HK-2 (cell line): Measurements from ENCODE around the gene DYNC2H1.
A peak's percentile ranks its signal among the peaks of the same experiment; 100 is the strongest.

ENCODE experiments used
- DNase-seq: peaks from one replicate; pipeline ENCODE4 v3.0.0-alpha.2; 2018; ENCODE audit not compliant: unreplicated experiment

Gene DYNC2H1

DNA sequence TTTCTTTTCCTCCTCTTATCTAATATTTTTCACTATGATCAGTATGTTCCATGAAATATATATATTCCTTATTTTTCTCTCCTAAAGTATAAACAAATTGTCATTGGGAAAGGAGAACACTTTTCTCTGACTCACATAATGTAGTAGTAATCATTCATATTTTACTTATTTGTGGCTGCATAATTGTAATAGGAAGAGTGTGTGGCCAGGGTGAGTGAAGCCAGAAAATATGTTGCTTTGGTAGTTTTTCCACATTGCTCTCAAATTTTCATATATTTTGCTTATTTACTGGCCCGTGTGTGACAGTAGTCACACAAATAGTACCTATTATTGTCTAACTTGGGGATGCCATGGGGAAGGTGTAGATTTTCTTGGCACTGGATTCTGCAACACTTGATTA lies 172.1 kb downstream of the DYNC2H1 start:
- no peak for DNase-seq

GRCh38 chr11:103284260-103284659 lies 175.0 kb downstream of the DYNC2H1 start:
- no peak for DNase-seq

GRCh38 chr11:103294516-103294915 lies 185.3 kb downstream of the DYNC2H1 start:
- no peak for DNase-seq

DNA sequence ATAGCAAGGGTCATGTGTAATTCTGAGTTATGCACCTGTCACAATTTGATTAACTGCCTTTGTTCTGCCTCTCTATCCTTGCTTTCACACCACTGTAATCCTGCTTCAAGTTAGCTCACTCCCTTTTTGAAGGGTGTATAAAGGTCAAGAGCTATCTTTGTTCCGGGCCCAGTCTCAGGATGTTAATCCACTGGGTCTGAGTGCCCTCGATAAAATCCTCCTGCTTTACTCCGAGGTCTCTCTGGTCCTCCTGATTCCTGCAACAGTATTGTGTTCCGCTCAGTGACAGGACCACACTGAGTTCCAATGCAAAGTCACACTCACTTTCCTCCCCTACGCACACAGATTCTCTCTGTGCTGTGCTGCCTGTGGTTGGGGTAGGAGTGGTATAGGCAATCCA lies 186.5 kb downstream of the DYNC2H1 start:
- no peak for DNase-seq

DNA sequence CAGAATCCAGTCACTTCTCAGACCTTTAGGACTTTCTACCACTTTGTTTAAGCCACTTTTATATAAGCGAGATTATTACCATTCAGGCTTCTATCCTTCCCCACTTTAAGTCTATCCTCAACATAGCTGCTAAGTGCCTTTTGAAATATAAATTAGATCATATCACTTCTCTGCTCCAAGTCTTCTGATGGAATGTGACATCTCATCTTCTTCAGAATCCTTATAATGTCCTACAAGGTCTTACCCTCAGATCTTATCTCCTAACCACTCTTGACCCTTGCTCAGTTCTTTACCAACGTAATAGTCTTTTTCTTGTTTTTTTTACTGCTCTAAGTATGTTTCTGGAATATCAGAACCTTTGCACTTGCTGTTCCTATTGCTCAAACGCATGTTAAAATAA lies 188.7 kb downstream of the DYNC2H1 start:
- DNase-seq, result no peak

DNA sequence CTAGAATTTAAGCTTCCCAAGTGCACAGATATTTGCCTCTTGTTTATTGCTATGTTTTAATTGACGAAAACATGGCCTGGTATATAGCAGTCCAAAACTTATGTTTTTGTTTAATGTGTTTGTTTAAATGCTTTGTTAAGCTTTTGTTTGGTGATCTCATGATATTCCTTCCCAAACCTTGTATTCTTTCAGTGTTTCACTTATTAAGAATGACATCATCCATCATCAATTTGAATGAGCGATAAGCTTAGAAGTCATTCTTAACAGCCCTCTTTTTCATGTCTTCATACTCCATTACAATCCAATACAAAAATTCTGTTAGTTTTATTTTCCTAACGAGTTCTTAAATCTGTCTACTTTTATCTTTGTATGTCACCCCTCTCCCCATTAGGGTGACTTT lies 206.0 kb downstream of the DYNC2H1 start:
- no peak for DNase-seq

DNA sequence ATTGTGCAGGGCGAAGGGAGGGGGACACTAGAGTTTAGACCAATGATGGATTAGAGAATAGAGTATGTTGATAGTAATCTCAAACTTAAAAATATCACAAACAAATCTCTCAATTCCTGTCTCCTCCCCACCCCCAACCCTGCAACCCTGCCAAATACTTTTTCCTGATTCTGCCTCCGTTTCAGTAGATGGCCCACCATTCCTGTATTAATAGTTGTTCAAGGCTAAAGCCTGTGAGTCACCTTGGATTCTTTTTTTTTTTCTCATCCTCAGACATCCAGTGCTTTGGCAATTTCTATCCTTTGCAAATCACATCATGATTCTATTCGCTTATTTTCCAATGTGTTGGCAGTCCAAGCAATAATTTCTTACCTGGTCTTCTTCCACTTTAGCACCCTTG lies 207.9 kb downstream of the DYNC2H1 start:
- DNase-seq, result no peak

- DNase-seq, result no peak
Measured at GRCh38 chr11:103322821-103323220, 213.6 kb downstream of the DYNC2H1 start.

DNA sequence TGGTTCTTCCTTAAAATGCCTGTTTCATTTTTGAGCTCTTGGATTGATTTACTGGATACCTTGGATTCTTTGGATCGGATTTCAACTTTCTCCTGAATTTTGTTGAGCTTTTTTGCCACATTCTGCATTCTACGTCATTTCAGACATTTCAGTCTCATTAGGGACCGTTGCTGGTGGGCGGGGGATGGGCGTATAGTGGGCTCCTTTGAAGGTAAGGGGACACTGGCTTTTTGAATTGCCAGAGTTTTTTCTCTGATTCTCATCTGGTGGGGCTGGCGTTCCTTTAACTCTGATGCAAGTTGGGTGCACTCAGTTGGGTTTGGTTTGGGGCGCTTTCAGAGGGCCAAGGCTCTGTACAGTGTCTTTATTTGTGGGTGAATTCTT lies 216.5 kb downstream of the DYNC2H1 start:
- DNase-seq, result no peak

DNA sequence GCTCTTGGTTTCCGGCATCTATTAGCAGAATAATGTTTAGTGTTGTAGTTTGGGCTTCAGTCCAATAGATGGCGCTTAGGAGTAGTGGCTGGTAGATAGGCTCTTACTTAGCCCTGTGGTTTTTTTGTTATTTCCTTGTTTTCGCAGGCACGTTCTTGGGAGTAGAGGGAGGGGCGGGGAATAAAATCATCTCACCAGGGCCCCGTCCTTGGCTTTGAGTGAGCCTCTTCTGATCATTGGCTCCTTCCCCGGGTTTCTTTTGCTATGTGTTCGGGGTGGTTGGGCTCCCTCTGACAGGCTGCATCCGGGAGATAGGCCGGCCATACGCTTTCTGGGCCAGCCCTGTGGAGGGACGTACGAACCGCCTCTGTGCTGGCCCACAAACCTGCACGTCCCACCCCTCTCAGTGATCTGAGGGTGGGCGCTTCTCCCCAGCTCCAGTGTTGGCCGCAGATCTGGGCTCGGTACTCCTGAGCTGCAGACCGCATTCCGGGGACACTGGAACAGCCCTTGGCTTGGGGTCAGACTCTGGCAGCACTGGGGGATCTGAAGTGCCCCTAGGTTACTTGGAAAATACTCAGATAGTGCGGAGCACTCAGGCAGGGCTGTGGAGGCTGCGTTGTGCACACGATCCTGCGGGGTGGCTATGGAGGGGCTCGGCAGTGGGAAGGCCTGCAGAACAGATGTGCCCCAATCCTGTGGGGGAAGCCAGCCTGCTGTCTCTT lies 217.0 kb downstream of the DYNC2H1 start:
- DNase-seq, result peak; percentile 21

- DNase-seq, result no peak
Measured at GRCh38 chr11:103327721-103328120, 218.5 kb downstream of the DYNC2H1 start.

- no peak for DNase-seq
Measured at GRCh38 chr11:103332409-103332808, 223.2 kb downstream of the DYNC2H1 start.

DNA sequence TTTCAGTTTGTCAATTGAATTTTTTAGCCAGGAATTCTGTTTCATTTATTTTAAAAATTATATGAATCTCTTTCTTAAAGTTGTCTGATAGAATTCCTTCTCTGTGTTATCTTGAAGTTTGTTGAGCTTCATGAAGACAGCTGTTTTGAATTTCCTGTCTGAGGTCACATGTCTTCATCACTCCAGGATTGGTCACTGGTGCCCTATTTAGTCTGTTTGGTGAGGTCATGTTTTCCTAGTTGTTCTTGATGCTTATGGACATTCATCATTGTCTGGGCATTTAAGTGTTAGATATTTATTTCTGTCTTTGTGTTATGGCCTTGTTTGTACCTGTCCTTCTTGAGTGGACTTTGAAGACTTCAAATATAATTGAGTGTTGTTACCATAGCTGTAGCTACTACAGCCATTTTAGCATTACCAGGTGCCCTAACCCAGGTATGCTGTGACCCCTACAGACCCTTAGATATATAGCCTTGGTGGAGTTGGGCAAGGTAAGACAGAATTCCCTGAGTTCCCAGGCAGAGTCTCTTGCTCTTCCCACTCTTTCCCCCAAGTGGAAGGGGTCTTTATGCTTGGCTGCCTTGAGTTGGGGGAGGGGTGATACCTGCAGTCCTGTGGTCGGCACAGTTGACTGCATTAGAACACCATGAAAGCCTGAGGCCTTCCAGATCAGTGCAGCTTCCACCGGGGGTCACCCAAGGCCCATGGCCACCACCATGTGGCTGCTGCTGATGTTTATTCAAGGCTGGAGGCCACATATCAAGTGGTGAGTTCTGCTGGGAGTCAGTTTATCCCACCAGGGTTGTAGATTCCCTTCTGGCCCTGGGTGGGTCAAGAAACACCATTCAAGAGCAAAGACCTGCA lies 229.6 kb downstream of the DYNC2H1 start:
- DNase-seq, result peak; percentile 9

DNA sequence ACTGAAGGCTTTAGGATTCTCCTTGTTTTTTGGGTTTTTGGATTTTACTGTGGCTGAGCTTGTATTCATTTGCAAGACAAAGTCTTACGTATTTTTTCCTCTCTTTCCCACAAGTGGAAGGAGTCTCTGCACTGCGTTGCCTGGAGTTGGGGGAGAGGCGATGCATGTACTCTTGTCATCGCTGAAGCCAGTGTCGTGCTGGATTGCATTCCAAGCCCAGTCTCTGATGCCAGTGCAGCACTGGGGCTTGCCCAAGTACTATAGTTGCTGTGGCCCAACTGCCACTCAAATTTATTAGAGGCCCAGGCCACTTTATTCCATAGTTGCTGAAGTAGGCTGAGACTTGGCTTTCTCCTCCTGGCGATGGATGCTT lies 230.2 kb downstream of the DYNC2H1 start:
- no peak for DNase-seq

DNA sequence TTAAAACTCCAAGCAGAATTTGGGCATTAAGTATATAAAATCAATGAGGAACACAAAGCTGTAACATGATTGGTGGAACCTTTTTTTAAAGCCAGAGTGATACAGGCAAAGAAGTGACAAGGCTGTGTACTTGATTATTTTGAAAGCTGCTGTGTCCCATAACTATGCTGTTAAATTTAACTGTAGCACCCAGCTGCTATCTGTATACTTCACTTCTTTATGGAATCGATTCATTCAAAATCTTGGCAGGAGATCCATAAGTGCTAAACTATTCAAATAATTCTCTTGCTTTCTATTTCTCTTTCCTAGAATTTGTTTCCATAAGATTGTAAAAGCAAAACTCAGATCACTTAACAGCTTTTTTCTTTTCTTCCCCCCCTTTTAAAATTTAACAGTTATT lies 231.7 kb downstream of the DYNC2H1 start:
- no peak for DNase-seq

DNA sequence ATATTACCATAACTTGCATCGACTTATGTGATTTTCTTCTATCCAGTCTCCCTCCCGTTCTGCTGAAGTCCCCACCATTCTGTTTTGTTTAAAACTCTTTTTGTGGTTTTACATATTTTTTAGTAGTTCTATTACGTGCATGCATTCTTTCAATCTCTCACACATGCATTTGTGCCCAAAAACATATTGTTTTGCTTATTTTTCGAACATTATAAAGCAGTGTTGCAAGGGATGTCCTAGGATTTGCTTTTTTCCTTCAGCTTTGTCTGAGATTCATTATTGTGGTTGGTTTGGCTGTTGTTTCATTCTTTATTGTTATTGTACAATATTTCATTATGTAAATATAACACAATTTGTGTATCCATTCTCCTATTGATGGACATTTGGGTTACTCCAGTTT lies 235.7 kb downstream of the DYNC2H1 start:
- DNase-seq, result no peak

GRCh38 chr11:103349595-103349994 lies 240.4 kb downstream of the DYNC2H1 start:
- DNase-seq, result no peak

DNA sequence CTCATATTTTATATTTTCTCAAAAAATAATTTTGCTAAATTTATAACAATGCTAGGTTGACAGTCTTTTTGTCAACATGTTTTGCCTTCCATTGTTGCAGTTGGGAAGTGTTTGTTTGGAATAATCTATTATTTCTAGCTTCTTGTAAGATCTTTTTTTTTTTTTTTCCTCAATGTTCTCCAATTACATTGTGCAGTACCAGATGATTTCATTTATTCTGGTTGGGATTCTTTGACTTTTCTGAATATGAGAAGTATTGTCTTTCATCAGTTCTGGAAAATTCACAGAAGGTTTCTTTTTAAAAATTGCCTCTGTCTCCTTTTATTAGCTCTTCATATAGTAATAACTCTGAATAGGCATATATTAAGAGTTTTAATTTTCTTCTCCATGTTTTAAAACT lies 245.4 kb downstream of the DYNC2H1 start:
- DNase-seq, result no peak

DNA sequence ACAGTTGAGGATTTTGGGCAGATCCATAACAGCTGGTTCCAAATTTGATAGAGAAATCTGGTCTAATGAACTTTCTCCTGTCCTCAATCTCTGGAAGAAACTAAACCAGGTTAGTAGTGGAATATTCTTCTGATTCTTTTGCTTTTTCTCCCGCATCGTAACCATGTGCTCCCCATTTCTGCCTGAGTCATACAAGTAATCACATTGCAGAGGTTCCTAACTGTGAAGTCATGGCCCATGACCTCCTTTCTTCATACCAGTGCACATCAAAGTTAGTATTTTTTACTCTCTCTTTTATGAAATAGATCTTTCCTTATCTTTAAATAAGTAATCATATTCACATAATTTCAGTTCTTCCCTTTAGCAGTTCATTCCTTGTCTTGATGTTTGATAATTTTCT lies 249.0 kb downstream of the DYNC2H1 start:
- no peak for DNase-seq

GRCh38 chr11:103359216-103359615 lies 250.0 kb downstream of the DYNC2H1 start:
- no peak for DNase-seq

DNA sequence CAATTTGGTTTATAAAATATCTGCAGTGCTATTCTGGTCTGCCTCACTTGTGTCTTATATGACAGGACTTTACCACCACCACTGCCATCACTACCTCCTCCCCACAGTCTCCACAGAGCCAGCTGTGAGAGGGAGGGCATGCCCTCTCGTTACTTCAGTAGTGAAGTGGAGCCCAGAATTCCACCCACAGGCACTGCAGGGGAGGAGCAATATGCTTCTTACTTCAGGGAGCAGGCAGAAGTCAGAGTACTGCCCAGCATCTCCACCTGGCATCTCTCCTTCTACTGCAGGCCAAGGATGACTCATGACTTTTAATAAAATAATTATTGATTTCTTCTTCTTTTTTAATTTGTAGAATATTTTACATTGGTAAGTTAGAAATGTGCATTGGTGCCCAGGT lies 255.5 kb downstream of the DYNC2H1 start:
- DNase-seq, result no peak

GRCh38 chr11:103367650-103368049 lies 258.4 kb downstream of the DYNC2H1 start:
- DNase-seq, result no peak

GRCh38 chr11:103368145-103368544 lies 258.9 kb downstream of the DYNC2H1 start:
- DNase-seq, result no peak
